GM18907 (cell line): ENCODE measurements around the gene ATP10B.

Experiments used
- ATAC-seq: cut with Tn5 transposase; IDR thresholded peaks from one replicate; pipeline ENCODE4 v1.9.1; 2021; ENCODE audit warnings: mild to moderate bottlenecking, moderate library complexity; ENCODE audit not compliant: unreplicated experiment

Gene ATP10B

DNA sequence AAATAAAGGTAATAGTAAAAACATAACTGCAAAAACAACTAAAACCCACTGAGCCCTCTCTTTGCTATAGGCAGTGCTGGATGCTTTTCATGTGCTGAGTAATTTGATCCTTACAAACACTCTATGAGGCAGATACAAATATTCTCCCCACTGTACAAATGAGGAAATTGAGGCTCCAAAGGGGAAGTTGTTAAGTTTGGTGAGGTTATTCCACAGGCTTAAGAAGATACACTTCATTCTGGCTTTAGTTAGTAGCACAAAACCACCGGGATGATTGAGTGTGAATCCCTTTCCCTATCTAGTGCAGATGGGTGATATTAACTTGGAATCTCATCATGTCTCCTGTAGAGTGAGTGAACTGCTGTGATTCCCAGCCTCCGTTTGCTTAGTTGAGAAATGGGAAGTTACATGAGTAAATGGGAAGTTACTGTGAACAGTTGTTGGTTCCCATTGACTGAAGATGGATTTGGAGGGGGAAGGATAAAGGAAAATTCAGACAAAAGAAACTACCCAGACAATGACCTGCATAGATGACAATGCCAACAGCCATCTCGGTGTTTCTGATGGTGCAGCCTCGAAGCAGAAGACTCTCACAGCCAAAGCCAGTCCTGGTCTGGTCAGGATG lies 208.3 kb downstream of the ATP10B start:
- no peak for ATAC-seq

DNA sequence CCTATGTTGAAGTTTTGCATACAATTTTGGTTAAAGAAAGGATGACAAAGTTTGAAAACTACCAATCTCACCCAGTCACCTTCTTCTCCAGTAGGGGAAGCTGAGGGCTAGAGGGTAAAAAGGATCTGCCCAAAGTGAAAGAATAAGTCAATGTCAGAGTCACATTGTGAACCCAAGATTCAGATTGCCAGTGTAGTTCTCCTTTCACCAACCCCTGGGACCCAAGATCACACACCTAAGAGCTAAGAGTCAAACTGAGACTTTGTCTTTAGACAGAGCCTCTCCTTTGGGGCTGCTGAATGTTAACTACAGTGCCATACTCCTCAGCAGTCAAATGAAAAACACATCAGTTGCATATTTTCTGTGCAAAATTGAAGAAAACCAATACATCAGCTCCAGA lies 210.6 kb downstream of the ATP10B start:
- peak; percentile 47 for ATAC-seq

DNA sequence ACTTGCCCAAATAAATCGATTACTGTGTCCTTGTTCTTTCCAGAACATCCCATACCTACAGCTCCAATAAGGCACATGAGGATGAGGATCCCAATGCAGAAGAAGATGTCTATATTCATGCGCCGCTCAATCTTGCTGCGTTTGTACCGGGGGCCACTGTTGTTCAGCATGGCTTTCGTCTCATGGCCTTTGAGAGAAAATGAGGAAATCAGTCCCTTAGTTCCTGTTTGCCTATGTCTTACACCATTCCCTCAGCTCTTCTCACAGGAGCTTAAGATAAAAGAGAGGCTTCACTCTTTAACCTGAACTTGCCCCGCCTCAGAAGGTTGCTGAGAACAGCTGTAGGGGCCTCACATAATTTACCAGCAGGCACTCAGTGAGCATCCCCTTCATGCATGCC lies 211.6 kb downstream of the ATP10B start:
- no peak for ATAC-seq

DNA sequence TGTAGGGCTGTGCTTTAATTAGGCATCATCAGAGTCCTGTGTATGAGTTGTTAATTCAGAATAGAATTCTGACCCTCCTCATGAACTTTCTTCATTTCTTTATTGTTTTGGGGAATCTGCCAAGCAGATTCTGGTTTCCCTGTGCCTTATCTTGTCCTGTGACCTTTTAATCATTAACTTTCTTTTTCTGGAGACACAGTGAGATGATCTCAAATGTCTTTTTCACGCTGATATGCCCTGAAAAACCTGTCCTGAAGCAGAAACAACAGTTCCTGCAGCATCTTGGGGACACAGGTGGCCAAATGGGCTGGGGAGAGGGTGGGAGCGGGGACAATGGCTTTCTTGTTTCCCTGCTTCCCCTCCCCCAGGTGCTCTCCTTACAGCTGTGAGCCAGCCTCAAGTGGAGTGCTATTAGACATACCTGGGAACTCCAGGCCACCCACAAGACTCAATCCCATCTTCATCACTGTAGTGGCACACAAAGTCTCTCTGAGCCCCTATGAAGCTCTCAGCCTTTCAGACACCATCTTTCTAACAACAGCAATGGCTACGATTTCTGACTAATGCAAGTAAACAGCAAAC lies 213.8 kb downstream of the ATP10B start:
- ATAC-seq: peak; percentile 49

DNA sequence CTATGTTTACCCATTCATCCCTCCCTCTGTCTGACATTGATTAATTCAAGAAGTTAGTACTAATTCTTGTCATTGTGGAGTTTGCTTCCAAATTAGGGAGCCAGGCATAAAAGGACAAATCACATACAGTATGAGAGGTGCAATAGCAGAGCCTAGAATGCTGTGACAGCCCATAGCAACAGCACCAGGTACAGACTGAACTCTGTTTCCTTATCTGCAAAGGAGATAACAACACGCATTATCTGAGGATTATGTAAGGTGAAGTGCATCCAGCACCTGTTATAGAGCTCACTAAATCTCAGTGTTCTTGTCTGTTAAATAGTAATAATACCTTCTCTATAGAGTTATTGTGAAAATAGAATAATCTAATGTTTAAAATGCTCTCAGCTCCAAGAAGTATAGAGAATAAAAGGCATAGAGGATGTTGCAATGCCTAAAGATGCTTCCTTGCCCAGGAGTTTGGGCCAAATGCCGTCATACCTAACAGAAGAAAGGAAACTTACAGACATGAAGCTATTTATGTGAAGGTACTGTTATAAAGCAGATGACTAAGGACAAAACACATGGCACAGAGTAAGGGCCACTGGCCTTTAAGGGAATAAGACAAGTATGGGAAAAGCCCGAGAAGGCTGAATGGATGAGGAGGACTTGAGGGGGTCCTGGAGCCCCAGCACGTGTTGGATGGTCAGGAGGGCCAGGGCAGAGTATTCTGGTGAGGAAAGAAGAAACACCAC lies 214.5 kb downstream of the ATP10B start:
- no peak for ATAC-seq

DNA sequence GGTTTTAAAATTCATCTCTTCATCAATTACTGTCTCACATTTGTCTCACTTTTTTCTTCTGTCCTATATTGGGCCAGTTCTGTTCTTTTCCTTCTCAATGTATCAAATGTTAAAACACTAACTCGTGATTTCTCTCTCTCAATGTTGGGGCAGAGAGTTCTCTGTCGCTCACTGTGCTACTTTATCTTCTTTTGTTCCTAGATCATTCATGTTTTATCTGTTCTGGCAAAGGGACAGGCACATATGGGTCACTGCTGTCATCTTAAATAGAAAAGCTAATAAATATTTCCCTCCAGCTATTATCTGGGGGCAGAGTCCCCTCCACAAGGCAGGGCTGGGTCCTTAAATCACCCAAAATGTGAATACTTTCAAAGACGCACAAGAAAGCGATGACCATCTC lies 216.3 kb downstream of the ATP10B start:
- ATAC-seq: no peak

DNA sequence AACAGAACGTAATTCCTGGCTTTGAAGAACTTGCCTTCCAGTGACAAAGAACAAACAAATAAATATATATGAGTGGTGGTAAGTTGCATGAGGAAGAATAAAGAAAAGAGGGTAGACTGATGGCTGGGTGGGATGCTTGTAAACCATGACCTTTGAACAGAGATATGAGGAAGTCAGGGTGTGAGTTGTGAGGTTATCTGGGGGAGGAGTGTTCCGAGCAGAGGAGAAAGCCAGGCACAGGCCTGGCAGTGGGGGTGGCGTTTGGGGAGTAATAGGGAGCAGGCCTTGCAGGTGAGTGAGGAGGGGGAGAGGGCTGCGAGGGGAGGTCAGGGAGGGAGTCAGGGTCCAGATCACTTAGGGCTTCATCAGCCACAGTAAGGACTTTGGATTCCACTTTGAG lies 217.0 kb downstream of the ATP10B start:
- ATAC-seq: no peak

DNA sequence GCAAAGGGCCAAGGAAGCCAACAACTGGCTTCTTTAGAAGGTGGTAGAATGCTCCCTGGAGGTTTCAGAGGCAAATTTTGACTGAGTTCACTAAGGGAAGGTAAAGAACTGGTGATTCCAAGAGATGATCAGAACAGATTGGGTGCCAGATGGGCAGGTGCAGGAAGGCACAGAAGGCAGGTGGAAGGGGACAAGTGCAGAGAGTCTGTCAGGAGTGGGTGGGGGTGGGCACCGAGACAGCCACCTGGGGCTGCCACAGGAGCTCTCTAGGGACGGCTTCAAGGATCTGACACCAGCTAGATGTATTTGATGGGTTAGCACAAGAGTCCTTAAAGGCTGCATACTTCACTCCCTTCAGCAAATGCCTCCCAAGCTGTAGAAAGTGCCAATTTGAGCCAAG lies 223.0 kb downstream of the ATP10B start:
- no peak for ATAC-seq

DNA sequence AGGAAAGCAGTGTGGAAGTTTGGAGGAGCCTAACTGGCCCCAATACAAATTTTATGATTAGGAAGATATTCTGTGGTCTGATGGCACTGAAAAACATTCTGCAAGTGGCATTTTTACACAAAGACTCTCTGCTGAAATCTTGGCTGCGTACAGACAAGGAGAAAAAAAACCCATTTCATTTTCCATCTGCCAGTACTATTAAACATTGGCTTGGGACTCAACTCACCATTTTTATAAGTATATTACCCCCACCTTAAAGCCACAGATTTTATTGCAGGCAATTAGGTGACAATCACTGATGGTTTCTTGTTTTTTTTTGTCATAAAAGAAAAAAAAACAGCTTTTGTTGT lies 223.4 kb downstream of the ATP10B start:
- no peak for ATAC-seq

DNA sequence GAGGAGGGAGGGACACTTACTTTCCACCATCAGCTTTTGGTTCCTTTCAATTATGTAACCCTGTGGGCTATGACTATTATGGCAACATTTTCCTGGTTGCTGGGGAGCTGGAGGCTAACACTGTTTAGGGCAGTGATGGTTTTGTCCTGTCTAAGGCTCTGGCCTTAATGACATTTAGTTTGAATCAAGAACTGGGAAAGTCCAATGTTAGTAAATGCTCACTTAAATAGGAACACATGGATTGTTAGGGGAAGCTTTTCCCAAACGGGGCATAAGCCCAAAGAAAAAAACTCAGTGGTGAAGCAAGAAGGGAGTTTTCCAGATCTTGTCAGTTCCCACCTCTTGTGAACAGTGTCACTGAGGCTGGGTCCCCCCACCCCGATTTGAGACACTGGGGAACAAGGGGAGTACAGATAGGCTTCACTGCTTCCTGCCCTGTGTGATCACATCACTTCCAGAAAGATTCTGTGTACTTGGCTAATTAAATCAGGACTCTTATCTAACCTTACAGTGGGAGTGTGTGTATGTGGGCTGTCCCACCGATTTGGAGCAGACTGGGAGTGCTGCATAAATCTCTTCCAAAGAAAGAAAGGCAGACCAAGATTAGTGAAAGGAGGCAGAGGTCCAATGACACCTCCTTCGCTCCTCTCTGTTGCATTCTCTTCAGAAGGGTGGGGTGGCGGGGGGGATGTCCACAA lies 223.9 kb downstream of the ATP10B start:
- no peak for ATAC-seq

DNA sequence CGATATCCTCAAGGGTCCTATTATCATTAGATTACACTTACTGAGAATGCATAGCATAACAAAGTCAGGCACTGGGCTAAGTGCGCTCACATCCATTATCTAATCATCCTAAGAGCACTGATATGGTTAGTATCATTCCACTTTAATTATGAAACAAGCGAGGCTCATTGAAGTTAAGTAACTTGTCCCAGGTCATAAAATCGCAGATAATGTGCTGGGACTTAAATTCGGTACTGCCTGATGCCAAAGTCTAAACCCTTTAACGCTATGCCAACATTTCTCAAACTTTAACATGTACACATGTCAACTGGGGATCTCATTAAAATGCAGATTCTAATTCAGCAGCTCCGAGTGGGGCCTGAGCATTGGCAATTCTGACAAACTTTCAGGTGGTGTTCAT lies 225.7 kb downstream of the ATP10B start:
- ATAC-seq: no peak

DNA sequence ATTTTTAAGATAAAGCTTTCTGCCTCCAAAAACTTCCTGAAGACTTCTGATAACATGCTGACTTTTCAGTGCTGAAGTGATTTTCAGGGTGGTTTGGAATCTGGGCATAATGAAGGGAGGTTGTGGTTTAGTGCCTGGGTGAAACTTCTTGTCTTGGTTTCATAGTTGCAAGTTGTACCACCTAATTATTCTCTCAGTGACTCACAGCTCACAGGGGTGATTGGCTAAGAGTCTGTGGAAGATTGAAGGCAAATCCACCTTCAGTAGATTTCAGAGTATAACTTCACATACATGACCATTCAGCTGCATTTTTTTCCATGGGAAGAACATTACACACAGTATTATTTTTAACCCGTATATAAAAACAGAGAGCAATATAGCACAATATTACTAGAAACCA lies 230.5 kb downstream of the ATP10B start:
- ATAC-seq: peak; percentile 54

DNA sequence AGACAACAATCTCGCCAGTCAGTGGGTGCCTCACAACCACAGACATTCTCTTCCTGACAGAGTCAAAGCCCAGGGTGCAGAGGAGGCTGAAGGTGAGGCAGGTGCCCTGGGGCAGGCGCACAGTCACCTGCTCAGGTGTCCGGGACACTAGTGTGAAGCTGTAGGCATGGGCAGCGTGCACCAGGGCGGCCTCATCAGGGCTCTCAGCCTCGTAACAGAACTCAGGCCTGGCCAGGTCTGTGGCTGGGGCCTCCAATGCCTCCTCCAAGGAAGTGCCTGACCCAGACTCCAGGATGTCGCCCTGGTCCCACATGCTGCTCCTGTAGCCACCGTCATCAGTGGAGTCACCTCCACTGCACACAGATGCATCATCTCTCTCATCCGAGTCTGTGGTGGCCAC lies 231.6 kb downstream of the ATP10B start:
- no peak for ATAC-seq

DNA sequence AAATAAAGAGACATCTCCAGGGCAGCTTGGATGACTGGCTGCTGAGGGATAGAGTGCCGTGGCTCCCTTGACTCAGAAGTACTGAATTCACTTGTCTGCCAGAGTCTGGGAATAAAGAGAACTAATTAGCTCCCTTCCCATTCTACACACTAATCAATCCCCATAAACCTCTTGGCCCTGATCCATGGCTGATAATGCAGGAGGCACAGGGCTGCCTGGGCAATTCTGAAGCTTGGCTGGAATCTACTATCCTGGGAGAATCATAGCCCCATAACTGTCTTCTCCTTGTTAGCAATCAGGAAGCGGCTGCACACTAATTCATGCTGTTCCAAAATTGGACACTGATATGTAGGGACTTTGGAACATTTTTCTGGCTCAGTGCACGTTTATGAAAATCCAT lies 232.6 kb downstream of the ATP10B start:
- ATAC-seq: no peak

DNA sequence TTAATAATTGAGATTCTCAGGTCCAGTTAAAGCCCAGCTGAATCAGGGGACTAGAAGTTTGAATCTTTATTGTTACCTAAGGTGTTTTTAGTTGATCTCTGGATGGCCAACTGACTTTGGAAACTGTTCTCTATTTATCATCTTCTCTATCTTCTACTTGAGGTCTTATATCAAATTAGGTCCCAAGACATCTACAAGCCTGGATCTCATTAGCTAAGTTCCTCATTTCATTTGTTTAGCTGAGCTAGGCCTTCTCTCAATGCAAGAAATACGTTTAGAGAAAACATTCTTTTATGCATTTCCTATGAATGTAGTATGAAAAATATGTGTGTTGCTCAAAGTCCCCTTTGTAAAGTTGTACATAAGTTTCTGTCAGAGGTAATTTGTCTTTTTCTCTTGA lies 233.7 kb downstream of the ATP10B start:
- no peak for ATAC-seq

DNA sequence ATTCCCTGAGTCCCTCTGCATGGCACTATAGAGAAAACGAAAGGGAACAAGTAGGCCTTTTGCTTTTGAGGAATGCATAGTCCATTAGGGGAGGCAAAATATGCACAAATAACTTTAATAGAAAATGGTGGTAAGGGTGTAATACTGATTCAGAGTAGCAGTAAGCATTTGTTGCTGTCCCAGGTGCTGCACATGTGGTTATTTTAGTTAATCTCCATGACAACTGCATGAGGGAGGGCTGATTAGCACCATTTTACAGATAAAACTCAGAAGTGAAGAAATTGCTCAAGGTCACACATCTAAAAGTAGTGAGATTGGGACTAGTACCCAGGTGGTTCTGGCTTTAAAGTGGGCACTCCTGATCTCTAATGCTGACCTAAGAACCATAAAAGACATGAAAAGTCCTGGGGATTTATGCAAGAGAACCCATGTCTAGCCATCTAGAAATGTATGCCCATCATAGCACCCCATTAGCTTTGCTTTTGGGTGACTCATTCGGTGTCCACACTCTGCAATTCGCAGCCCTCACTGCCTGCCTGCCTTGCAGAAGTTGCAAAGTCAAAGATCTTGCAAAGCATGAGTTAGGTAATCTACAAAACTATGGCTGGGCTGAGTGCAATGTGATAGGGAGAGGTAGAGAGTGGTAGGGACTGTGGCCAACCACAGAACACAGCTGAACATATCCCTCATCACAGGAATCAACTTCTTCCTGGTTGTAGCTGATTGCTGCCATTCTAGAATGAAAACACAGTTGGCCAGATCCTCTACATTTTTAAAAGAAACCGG lies 235.1 kb downstream of the ATP10B start:
- ATAC-seq: no peak

DNA sequence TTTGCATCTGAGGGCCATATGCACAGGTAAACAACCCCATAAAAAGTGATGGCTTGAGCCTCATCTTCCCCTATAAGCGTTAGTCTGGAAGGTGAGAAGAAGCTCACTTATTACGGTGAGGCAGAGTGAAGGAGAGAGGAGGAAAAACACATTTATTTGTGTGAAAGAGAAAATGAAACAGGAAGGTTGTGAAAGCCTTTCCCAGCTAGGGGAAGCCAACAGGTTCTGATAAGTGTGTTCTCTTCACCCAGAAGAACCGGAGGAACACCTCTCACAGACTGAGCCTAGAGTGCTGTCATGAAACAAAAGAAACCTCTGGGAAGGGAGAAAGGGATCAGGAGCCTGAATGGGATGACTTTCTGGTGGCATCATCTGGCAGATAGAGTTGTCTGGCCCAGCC lies 237.9 kb downstream of the ATP10B start:
- no peak for ATAC-seq

DNA sequence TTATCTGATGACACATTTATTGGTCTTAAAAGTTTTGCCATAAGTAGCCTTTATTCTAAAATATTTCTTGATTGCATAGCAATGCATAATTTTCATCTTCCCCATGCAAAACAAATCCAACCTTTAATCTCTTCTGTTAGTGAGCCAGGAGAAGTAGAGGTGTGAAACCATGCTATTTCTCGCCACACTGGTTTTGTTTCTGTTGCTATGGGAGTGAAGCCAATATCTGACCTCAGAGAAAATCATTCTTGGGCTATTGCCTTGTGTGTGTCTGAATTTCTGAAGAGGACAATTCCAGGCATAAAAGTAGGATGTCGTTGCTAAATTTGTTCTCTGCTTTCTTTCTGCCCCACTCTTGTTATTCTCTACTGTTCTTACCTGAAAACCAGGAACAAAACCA lies 246.7 kb downstream of the ATP10B start:
- no peak for ATAC-seq

DNA sequence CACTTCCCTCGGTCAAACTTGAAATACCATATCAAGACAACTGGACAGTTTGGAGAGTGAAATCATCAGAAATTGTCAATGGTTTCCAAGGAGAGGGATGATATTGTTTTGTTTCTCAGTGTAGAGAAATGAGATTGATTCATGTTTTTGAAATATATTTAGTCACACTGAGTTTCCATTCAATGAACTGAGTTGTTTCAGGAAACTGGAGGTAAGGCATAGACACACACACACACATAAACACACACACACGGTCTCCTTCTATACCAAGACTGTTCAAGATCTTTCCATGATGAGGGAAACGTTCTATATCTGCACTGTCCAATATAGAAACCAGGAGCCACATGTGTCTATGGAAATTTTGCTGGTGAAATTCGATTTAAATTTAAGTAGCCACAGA lies 247.5 kb downstream of the ATP10B start:
- ATAC-seq: no peak

DNA sequence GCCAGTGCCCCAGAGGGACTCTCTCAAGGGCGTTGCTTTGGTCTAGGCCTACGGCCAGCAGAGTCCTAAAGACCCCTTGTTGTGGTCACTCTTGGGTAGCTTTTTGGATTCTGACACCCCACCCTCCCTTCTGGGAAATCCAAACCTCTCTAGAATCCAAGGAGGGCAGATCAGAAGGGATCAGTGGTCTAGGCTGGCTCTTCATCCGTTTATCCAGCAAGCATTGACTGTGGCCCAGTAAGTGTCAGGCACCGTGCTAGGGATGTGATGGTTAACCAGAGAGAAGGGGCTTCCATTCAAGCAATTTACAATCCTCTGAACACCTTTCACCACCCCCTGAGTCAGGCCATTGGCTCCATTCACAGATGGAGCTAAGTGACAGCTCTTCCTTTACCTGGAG lies 249.3 kb downstream of the ATP10B start:
- no peak for ATAC-seq

DNA sequence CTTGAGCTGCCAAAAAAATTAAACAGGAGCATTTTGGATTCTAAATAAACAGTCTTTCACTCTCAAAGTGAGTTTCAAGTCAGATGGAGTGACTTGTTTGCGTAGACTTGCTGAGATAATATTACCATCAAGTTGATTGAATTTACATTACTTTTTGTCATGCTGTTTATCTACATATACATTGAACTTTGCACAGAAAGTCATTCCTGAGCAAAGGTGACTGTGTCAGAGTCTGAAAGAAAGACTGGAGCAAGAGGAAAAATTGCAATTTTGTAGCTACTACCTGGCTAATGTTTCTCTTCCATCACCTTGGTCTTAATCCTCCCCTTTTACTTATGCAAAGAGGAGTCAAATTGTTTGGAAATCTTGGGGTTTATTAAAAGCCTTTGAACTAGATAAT lies 251.0 kb downstream of the ATP10B start:
- ATAC-seq: no peak
